GM23248 (cell line): ENCODE measurements around the gene ASH1L.
"Not testable (repeated sequence)": the region's sequence is repeated elsewhere in the genome, so short reads cannot be mapped to it uniquely, and the experiment has no call there.

Source experiments
- EZH2 ChIP-seq: fragments of 200-600 bp; sonication (generic); IDR thresholded peaks from 2 replicates; pipeline ENCODE4 v1.6.1; 2018; ENCODE audit warnings: antibody characterized with exemption, mild to moderate bottlenecking; ENCODE audit not compliant: insufficient read depth, poor library complexity, severe bottlenecking
- EZH2phosphoT487 ChIP-seq: fragments of 200-600 bp; sonication (generic); IDR thresholded peaks from 2 replicates; pipeline ENCODE4 v1.6.1; 2018; ENCODE audit warnings: antibody characterized with exemption, moderate library complexity, mild to moderate bottlenecking, low read depth; ENCODE audit not compliant: insufficient read depth

- TF ChIP-seq EZH2, EZH2phosphoT487: not testable (repeated sequence)
These were observed 128.7 kb downstream of the ASH1L start for GRCh38 chr1:155433831-155434389.
